Body of pancreas (tissue), 4 donors: ENCODE measurements around the gene RAMP3.

ENCODE experiments used
- CTCF ChIP-seq, 7 experiments: fragments of 450-650 bp in 4 of 7; fragments of 200-600 bp in 3 of 7; sonication (generic) in 3 of 7; IDR thresholded peaks; one replicate each; pipeline ENCODE4 v1.5.1; 2016 to 2019; ENCODE audit warnings: antibody characterized with exemption in 7 of 7
- POLR2A ChIP-seq, 3 donors: fragments of 450-650 bp; IDR thresholded peaks; one replicate each; pipeline ENCODE4 v1.6.1; 2016; ENCODE audit warnings: antibody characterized with exemption in 3 of 3, mild to moderate bottlenecking in 2 of 3

- TF ChIP-seq CTCF (IDR thresholded peaks at IDR 0.05) (no peak), POLR2A (IDR thresholded peaks at IDR 0.05) (no peak)
These were observed 63.4 kb downstream of the RAMP3 start for GRCh38 chr7:45220846-45221618.
